SK-N-MC (cell line): ENCODE measurements around the gene TSNAX.

Experiments used
- DNase-seq: peaks from one replicate; pipeline ENCODE4 v3.0.0-alpha.2; 2011; ENCODE audit warnings: low read depth, low spot score
- H3K27ac ChIP-seq: fragments of 200-600 bp; sonication (generic); 2 replicates; pipeline ENCODE4 v1.5.1; 2016; ENCODE audit warnings: mixed run types
- H3K36me3 ChIP-seq: fragments of 200-600 bp; sonication (generic); 2 replicates; pipeline ENCODE4 v1.6.1; 2017; ENCODE audit warnings: antibody characterized with exemption, low read length, mixed read lengths; ENCODE audit not compliant: insufficient read depth
- H3K4me3 ChIP-seq: fragments of 200-600 bp; sonication (generic); 2 replicates; pipeline ENCODE4 v1.5.1; 2016
- H3K9ac ChIP-seq: fragments of 200-600 bp; sonication (generic); 2 replicates; pipeline ENCODE4 v1.8.0; 2017; ENCODE audit warnings: mixed run types, mixed read lengths; ENCODE audit not compliant: insufficient read length
- H3K9me3 ChIP-seq: fragments of 200-600 bp; sonication (generic); 2 replicates; pipeline ENCODE4 v1.6.1; 2017; ENCODE audit warnings: low read depth, mild to moderate bottlenecking, antibody characterized with exemption, low read length, moderate library complexity, mixed read lengths
- EZH2 ChIP-seq: fragments of 200-600 bp; sonication (generic); IDR thresholded peaks from one replicate; pipeline ENCODE4 v1.6.1; 2017; ENCODE audit warnings: antibody characterized with exemption
- FOXP2 ChIP-seq: optimal IDR thresholded peaks from 2 replicates; pipeline ENCODE3; 2011; ENCODE audit warnings: mild to moderate bottlenecking, moderate library complexity; ENCODE audit not compliant: insufficient read depth; ENCODE audit errors: extremely low read length, control extremely low read depth
- POLR2AphosphoS5 ChIP-seq: IDR thresholded peaks from 2 replicates; pipeline ENCODE4 v1.6.1; 2012; ENCODE audit warnings: mild to moderate bottlenecking, low read depth, low read length, borderline replicate concordance

The TSNAX gene

GRCh38 chr1:231600458-231600976 is 72.0 kb downstream of the TSNAX start:
- no peak for DNase-seq
- no peaks in the 10 kb centered on the region for H3K36me3 ChIP-seq
- peak; percentile 50; the same call in 1 of the 2 replicates for TF ChIP-seq POLR2AphosphoS5
- no peak for TF ChIP-seq EZH2
- TF ChIP-seq FOXP2: no peak
- H3K9ac ChIP-seq: peak overlapping the region; percentile 67
- no peaks in the 10 kb centered on the region for H3K9me3 ChIP-seq
- peak overlapping the region; percentile 52 for H3K4me3 ChIP-seq
- H3K27ac ChIP-seq: peak overlapping the region; percentile 95

- Histone ChIP-seq H3K36me3 (no peaks in the 10 kb centered on the region), H3K9ac (peak overlapping the region; percentile 2), H3K9me3 (no peaks in the 10 kb centered on the region), H3K27ac (peak overlapping the region; percentile 95), H3K4me3 (no peak overlapping the region)
- TF ChIP-seq EZH2 (no peak), POLR2AphosphoS5 (no peak), FOXP2 (no peak)
- DNase-seq: no peak
Measured at GRCh38 chr1:231601824-231602672, 73.6 kb downstream of the TSNAX start.

DNA sequence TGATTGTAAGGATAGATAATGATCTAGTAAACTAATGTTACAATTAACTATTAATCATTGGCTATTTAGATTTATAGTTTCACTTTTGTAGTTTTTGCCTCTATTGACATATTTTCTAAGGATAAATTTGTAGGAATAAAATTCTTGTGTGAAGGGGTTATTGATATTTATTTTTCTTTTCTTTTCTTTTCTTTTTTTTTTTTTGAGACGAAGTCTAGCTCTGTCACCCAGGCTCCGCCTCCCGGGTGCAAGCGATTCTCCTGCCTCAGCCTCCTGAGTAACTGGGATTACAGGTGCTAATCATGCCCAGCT is 74.2 kb downstream of the TSNAX start:
- H3K4me3 ChIP-seq: no peak overlapping the region
- DNase-seq: no peak
- no peak overlapping the region for H3K27ac ChIP-seq
- H3K36me3 ChIP-seq: no peaks in the 10 kb centered on the region
- TF ChIP-seq POLR2AphosphoS5 (no peak), FOXP2 (no peak), EZH2 (no peak)
- no peaks in the 10 kb centered on the region for H3K9me3 ChIP-seq
- no peak overlapping the region for H3K9ac ChIP-seq

DNA sequence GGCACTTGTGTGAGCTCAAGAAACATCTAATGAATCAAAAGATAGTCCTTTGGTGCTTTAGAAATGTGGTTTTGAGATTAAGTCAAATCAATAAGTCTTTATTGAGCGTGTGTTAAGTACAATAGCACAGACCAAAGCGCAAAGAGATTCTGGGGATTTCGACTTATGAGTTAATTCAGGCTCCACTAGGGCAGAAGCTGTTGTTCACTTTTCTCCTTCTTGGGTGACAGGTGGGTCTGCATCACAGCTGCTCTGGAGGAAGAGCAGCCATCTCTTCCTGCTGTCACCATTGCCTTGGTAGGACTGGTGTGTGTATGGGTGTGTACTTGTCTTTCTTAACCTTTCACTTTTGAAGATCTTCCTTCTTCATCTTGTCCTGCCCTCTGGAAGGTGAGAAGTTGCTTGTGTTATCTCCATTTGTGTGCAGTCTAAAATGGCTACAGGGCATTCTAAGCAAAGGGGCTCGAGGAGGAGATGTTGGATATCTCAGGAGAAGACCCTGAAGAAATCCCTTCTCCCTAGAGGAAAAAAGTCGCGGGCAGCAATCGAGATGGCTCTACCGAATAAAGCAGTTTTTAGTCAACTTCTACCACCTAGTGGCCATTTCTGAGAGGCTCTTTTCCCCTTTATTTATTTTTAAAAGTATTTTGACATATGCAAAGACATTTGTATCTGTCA is 75.3 kb downstream of the TSNAX start:
- H3K27ac ChIP-seq: no peak overlapping the region

GRCh38 chr1:231604276-231604621 is 75.8 kb downstream of the TSNAX start:
- Histone ChIP-seq H3K4me3 (no peak overlapping the region), H3K9me3 (no peaks in the 10 kb centered on the region), H3K36me3 (no peaks in the 10 kb centered on the region), H3K27ac (no peak overlapping the region), H3K9ac (no peak overlapping the region)
- TF ChIP-seq POLR2AphosphoS5 (no peak), EZH2 (no peak), FOXP2 (no peak)
- DNase-seq: no peak

More for the DNA sequence above, 75.3 kb downstream of the TSNAX start:
- TF ChIP-seq EZH2 (no peak), POLR2AphosphoS5 (no peak), FOXP2 (no peak)
- Histone ChIP-seq H3K9me3 (no peaks in the 10 kb centered on the region), H3K9ac (peak overlapping the region; percentile 48), H3K36me3 (no peaks in the 10 kb centered on the region), H3K4me3 (peak overlapping the region; percentile 84)
- DNase-seq: no peak

DNA sequence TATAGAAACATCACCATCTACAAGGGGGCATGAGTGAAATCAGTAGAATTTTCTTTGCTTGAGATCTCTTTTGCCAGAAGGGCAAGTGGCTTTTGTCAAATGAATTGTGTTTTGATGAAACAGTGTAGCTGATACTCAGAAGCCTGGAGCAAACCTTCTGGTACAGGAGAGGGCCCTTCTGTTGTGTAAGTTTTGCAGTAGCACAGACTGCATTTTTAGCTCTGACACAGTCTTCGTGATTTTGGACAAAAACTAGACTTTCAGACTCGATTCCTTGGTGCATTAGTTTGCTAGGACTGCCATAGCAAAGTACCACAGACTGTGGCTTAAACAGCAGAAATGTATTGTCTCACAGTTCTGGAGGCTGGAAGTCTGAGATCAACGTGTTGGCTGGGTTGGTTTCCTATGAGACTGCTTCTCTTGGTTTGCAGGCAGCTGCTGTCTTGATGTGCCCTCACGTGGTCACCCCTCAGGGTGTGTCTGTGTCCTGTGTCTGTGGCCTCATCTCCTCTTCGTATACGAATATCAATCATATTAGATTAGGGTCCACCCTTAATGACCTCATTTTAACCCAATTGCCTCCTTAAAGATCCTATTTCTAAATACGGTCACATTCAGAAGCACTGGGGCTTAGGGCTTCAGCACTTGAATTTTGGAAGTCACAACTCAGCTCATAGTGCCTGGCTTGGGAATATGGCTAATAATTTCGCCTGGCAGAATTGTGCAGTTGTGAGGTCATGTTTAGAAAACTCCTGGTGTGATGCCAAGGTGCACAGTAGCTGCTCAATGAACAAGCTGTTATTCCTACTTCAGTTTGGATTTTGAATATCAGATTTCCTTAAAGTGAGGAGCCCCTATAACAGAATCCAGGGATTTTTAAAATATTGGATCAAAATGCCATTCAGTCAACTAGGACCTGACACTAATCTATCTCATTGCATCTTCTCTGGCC is 77.0 kb downstream of the TSNAX start:
- no peaks in the 10 kb centered on the region for H3K36me3 ChIP-seq
- no peaks in the 10 kb centered on the region for H3K9me3 ChIP-seq
- DNase-seq: no peak
- TF ChIP-seq POLR2AphosphoS5 (no peak), EZH2 (no peak), FOXP2 (no peak)
- H3K27ac ChIP-seq: no peak overlapping the region
- H3K9ac ChIP-seq: no peak overlapping the region
- no peak overlapping the region for H3K4me3 ChIP-seq

GRCh38 chr1:231606712-231607111 is 78.2 kb downstream of the TSNAX start:
- no peak overlapping the region for H3K9ac ChIP-seq
- no peak overlapping the region for H3K4me3 ChIP-seq
- H3K36me3 ChIP-seq: no peaks in the 10 kb centered on the region
- no peaks in the 10 kb centered on the region for H3K9me3 ChIP-seq
- DNase-seq: no peak
- no peak for TF ChIP-seq EZH2
- TF ChIP-seq FOXP2: no peak
- no peak for TF ChIP-seq POLR2AphosphoS5
- H3K27ac ChIP-seq: no peak overlapping the region
